HepG2 (cell line): ENCODE data around the gene PISD. TPM values are rescaled to one million over a fixed set of nuclear protein-coding genes. Genes with fewer than 3 reads are reported as not detected.

ENCODE experiments used
- FOXO1 ChIP-seq: sonication (generic); formaldehyde crosslinking; IDR thresholded peaks from 2 replicates; pipeline ENCODE4 v1.4.0; 2020; ENCODE audit warnings: missing genetic modification reagents
- MBD4 ChIP-seq: IDR thresholded peaks from 2 replicates; pipeline ENCODE4 v1.6.1; 2012; ENCODE audit warnings: low read length, inconsistent platforms, borderline replicate concordance
- NFATC3 ChIP-seq: sonication (generic); formaldehyde crosslinking; IDR thresholded peaks from 2 replicates; pipeline ENCODE4 v1.5.1; 2020; ENCODE audit warnings: mild to moderate bottlenecking, missing genetic modification reagents
- SAFB2 ChIP-seq: sonication (generic); formaldehyde crosslinking; IDR thresholded peaks from 2 replicates; pipeline ENCODE4 v1.5.1; 2020; ENCODE audit warnings: missing genetic modification reagents, low read depth, mild to moderate bottlenecking, borderline replicate concordance
- TEAD2 ChIP-seq: sonication (generic); formaldehyde crosslinking; IDR thresholded peaks from 2 replicates; pipeline ENCODE4 v1.9.0; 2021; ENCODE audit warnings: missing genetic modification reagents
- ZNF749 ChIP-seq: sonication (generic); formaldehyde crosslinking; IDR thresholded peaks from 2 replicates; pipeline ENCODE4 v1.8.0; 2022; ENCODE audit warnings: mild to moderate bottlenecking, missing genetic modification reagents, moderate library complexity, borderline replicate concordance
- polyA plus RNA-seq, 8 experiments: library from polyadenylated mRNA; depleted of rRNA in 3 of 8; stranded (reverse) in 7 of 8; unstranded in 1 of 8; fragments of >200 nt; fragmentation: Illumina TruSeq in 4 of 8; extraction: Trizol in 4 of 8; gene quantifications; 2 replicates each; pipeline versions ENCODE4 v1.2.1 to v1.2.3, GENCODE V29; 2011 to 2016; ENCODE audit warnings: low read depth in 4 of 8, missing spikeins in 1 of 8, mixed read lengths in 1 of 8; ENCODE audit not compliant: insufficient read depth in 1 of 8
- total RNA-seq, 5 experiments: library from RNA; depleted of rRNA; stranded (reverse); fragments of >200 nt; fragmentation: Illumina TruSeq; extraction: Trizol; gene quantifications; 2 replicates each; pipeline ENCODE4 v1.2.3, GENCODE V29; 2016; ENCODE audit warnings: low read depth in 1 of 5
- TF ChIP-seq, protein P1 (sequence below): IDR thresholded peaks from 2 replicates; pipeline ENCODE4 v1.6.1; 2016; ENCODE audit warnings: missing biosample characterization, missing genetic modification reagents, low read depth
- TF ChIP-seq, protein P2 (sequence below): sonication (generic); formaldehyde crosslinking; conservative IDR thresholded peaks from 2 replicates; pipeline ENCODE4 v1.4.0; 2020; ENCODE audit warnings: missing genetic modification reagents
- TF ChIP-seq, protein P3 (sequence below): sonication (generic); formaldehyde crosslinking; IDR thresholded peaks from 2 replicates; pipeline ENCODE4 v1.8.1; 2022; ENCODE audit warnings: low read depth, mild to moderate bottlenecking, missing genetic modification reagents

PISD gene
- total and polyA plus RNA-seq, 2 of the 13 experiments (the other 11 are each of a cell fraction or from before 2014, with no cell fraction given): 30.1 to 47.7 TPM

DNA sequence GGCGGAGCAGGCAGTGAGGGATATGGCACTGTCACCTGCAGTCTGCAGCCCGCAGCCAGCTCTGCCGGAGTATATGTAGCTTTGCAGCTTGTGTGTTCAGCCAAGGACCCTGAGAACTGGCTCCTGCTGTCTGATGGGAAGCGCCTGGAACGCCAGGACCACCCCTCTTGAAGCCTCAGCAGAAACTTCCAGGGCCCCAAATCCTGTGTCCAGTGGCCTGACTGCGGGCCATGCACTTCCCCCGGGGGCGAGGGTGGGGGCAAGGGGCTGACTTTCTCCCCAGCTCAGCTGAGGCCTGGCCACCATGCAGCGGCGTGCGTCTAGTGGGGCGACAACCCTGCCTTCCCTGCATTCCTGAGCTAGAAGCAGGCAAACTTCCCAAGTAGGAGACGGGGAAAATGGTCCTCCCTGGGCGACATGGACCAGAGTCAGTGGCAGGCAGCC, 32.3 kb downstream of the PISD start (continued):
- TF ChIP-seq, protein P1, sequence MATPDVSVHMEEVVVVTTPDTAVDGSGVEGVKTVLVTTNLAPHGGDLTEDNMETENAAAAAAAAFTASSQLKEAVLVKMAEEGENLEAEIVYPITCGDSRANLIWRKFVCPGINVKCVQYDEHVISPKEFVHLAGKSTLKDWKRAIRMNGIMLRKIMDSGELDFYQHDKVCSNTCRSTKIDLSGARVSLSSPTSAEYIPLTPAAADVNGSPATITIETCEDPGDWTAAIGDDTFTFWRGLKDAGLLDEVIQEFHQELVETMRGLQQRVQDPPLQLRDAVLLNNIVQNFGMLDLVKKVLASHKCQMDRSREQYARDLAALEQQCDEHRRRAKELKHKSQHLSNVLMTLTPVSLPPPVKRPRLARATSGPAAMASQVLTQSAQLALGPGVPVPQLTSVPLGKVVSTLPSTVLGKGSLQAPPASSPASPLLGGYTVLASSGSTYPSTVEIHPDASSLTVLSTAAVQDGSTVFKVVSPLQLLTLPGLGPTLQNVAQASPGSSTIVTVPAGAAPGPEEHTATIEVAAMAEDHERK (CRISPR knock-in tag): no peak
- TF ChIP-seq, protein P2, sequence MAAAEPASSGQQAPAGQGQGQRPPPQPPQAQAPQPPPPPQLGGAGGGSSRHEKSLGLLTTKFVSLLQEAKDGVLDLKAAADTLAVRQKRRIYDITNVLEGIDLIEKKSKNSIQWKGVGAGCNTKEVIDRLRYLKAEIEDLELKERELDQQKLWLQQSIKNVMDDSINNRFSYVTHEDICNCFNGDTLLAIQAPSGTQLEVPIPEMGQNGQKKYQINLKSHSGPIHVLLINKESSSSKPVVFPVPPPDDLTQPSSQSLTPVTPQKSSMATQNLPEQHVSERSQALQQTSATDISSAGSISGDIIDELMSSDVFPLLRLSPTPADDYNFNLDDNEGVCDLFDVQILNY (CRISPR knock-in tag): no peak
- TF ChIP-seq MBD4 (no peak), FOXO1 (CRISPR knock-in tag) (no peak), SAFB2 (CRISPR knock-in tag) (0 out of 2 replicates have a peak, but pooled peaks have one; percentile 15), ZNF749 (CRISPR knock-in tag) (no peak), NFATC3 (no peak), TEAD2 (CRISPR knock-in tag) (no peak)
- TF ChIP-seq, protein P3, sequence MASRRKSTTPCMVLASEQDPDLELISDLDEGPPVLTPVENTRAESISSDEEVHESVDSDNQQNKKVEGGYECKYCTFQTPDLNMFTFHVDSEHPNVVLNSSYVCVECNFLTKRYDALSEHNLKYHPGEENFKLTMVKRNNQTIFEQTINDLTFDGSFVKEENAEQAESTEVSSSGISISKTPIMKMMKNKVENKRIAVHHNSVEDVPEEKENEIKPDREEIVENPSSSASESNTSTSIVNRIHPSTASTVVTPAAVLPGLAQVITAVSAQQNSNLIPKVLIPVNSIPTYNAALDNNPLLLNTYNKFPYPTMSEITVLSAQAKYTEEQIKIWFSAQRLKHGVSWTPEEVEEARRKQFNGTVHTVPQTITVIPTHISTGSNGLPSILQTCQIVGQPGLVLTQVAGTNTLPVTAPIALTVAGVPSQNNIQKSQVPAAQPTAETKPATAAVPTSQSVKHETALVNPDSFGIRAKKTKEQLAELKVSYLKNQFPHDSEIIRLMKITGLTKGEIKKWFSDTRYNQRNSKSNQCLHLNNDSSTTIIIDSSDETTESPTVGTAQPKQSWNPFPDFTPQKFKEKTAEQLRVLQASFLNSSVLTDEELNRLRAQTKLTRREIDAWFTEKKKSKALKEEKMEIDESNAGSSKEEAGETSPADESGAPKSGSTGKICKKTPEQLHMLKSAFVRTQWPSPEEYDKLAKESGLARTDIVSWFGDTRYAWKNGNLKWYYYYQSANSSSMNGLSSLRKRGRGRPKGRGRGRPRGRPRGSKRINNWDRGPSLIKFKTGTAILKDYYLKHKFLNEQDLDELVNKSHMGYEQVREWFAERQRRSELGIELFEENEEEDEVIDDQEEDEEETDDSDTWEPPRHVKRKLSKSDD (CRISPR knock-in tag): no peak
